ENCODE results near the gene C1QTNF6. TPM values are rescaled to one million over a fixed set of nuclear protein-coding genes. Genes with fewer than 3 reads are reported as not detected.

Gene C1QTNF6
- total and polyA plus RNA-seq, 2 of the 8 experiments (the other 6 are each of a cell fraction or from before 2014, with no cell fraction given): 3.1 to 6.5 TPM

- TF ChIP-seq, protein P1, sequence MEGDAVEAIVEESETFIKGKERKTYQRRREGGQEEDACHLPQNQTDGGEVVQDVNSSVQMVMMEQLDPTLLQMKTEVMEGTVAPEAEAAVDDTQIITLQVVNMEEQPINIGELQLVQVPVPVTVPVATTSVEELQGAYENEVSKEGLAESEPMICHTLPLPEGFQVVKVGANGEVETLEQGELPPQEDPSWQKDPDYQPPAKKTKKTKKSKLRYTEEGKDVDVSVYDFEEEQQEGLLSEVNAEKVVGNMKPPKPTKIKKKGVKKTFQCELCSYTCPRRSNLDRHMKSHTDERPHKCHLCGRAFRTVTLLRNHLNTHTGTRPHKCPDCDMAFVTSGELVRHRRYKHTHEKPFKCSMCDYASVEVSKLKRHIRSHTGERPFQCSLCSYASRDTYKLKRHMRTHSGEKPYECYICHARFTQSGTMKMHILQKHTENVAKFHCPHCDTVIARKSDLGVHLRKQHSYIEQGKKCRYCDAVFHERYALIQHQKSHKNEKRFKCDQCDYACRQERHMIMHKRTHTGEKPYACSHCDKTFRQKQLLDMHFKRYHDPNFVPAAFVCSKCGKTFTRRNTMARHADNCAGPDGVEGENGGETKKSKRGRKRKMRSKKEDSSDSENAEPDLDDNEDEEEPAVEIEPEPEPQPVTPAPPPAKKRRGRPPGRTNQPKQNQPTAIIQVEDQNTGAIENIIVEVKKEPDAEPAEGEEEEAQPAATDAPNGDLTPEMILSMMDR (IDR thresholded peaks at IDR 0.05; ENCODE audit: control extremely low read depth in 1 of 3, insufficient read depth in 1 of 3, low read depth in 1 of 3, low read length in 3 of 3): no peak
- TF ChIP-seq TCF12 (IDR thresholded peaks at IDR 0.05; ENCODE audit: low read depth, low read length): 0 out of 2 replicates have a peak, but pooled peaks have one; percentile 9
These were observed at the start of gene C1QTNF6 (continued) for GRCh38 chr22:37187891-37188761.

All from H1 (cell line).